Measurements from ENCODE around the gene PIGH.

PIGH gene

DNA sequence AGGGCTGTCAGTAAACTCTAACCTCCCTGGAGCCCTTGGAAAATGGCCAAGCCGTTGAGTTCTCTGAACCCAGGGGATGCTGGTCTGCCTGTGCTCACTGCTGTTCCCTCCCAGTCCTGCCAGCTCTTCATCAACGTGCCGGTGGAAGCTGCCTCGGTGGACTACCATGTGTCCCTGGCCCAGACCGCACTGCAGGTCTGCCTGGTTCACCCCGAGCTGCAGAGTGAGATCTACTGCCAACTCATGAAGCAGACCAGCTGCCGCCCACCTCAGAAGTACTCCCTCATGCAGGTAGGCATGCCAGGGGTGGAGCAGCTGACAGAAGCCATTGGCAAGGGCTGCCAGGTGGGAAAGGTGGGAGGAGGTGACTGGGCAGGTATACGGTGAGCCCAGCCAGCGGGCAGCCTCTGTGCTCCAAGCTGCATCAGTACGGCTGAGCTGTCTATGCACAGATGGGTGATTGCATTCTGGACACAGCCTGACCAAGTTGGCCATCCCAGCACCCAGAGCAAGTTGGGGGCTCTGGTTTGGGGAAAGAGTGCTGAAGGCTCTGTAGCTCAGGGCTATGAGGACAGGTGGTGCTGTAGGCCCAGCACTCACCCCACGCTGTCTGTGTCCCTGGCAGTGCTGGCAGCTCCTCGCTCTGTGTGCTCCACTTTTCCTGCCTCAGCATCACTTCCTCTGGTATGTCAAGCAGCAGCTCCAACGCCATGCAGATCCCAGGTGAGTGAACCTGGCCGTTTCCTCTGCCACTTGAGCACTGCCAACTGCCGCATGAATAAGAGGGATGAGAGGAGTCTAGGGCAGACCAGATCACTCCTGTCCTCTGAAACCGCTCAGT lies 21.9 kb downstream of the PIGH start:
- no peak overlapping the region for H3K27ac ChIP-seq
- TF ChIP-seq, protein P1, sequence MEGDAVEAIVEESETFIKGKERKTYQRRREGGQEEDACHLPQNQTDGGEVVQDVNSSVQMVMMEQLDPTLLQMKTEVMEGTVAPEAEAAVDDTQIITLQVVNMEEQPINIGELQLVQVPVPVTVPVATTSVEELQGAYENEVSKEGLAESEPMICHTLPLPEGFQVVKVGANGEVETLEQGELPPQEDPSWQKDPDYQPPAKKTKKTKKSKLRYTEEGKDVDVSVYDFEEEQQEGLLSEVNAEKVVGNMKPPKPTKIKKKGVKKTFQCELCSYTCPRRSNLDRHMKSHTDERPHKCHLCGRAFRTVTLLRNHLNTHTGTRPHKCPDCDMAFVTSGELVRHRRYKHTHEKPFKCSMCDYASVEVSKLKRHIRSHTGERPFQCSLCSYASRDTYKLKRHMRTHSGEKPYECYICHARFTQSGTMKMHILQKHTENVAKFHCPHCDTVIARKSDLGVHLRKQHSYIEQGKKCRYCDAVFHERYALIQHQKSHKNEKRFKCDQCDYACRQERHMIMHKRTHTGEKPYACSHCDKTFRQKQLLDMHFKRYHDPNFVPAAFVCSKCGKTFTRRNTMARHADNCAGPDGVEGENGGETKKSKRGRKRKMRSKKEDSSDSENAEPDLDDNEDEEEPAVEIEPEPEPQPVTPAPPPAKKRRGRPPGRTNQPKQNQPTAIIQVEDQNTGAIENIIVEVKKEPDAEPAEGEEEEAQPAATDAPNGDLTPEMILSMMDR (conservative IDR thresholded peaks at IDR 0.05) = no peak

DNA sequence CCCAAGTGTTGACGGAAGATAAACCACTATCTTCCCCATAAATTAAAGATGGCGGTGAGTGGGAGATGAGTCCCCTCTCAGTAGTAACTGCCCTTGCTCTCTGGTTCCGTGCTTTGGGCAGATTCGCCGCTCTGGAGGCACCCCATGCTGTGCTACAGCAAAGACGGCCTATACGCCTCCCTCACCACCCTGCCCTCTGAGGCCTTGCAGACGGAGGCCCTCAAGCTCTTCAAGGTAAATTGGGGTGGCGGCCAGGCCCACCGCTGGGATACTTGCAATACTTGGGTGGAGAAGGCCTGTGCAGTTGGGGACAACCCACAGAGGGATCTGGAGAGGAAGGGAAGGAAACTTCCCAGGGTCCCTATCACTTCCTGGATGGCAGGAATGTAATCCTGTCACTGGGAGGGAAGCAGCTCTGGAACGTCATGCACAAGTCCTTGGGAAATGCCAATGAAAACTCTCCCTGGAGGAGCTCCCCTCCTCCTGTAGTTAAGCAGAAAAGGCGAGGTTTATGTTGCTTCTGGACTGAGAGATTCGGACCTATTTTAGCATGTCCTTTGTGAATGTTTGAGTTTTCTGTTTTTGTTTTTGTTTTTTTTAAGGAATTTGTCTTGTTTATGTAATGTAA lies 22.8 kb downstream of the PIGH start:
- H3K27ac ChIP-seq = no peak overlapping the region
- TF ChIP-seq, protein P1 (conservative IDR thresholded peaks at IDR 0.05) = no peak

DNA sequence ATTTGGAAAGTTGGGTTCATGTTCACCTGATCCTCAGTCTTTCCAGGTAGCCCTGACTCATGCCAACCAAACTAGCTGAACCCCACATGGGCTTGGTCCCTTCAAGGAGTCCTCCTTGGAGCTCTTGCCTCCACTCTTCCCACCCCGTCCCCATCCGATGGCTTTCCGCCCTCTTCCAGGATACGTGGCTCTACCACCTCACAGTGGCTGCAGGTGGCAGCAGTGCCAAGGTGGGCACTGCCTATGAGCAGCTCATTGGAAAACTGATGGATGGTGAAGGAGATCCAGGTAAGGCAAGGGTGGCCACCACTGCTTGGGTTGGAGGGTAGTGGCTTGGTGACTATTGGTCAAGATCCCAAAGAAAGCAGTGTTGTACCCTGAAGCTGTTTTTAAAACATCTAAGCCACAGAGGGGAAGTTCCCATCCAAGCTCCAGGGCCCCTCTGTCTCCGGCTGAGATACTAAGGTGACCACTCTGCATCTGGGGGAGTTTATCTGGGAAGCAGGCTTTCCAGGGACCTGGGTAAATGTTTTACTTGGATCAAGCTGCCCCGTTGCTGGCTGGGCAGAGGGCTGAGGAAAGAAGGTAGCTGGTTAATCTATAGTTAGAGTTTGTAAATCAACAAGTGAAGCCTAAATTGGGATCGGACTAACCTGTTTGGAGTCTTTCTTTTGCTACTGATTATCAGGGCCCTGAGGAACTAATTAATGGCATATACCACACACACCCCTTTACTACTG lies 23.7 kb downstream of the PIGH start:
- TF ChIP-seq, protein P1 (conservative IDR thresholded peaks at IDR 0.05) = no peak
- no peak overlapping the region for H3K27ac ChIP-seq

DNA sequence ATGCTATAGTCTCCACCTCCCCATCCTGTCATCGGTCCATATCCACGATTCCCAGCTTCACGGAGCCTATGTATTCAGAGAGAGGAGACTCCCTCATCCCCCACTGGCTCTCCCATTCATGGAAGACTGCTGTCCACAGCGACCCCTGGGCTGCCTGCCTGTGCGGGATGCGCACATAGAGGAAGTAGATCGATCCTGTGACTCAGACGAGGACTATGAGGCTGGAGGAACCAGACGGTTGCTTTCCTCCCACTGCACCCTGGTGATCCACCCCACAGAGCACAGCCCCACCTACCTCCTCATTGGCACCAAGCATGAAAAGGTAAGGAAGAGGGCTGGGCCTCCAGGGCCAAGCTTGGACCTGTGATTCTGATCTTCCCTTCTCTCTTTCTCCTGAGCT lies 24.4 kb downstream of the PIGH start:
- TF ChIP-seq, protein P1 (conservative IDR thresholded peaks at IDR 0.05) = no peak
- no peak overlapping the region for H3K27ac ChIP-seq

DNA sequence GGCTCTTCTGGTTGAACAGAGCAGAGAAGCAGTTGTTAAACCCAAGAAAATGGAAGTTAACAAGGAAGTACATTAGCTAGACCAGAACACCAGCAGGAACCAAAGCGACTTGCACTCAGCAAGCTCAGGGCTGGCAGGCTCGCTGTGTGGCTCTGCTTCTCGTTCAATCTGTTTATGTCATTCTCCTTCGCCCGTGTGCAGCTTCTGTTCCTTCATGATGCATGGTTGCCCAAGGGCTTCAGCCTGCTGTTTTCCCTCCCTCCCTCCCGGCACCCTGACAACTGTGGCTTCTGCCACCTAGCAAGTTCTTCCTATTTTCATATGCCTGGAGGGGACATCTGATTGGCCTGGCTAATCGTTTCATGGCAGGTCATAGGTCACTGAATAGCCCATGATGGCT lies 25.3 kb downstream of the PIGH start:
- TF ChIP-seq, protein P1 (conservative IDR thresholded peaks at IDR 0.05) = no peak
- H3K27ac ChIP-seq = no peak overlapping the region

DNA sequence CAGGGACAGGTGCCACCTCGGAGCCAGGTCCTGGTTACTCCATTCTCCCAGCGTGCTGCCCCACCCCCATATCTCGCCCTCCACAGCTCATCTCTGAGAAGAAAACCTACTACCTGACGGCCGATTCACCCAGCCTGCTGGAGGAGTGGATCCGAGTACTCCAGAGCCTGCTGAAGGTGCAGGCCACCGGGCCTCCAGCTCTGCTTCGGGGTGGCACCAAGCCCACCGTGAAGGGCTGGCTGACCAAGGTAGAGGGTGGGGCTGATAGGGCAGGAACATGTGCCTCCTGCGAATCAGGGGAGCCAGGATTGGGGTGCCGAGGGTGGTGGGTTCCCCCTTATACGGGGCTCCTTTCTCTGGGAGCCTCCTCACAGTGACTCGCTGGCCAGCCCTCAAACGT lies 25.9 kb downstream of the PIGH start:
- no peak overlapping the region for H3K27ac ChIP-seq

More for the DNA sequence above, 25.9 kb downstream of the PIGH start:
- TF ChIP-seq, protein P1 (conservative IDR thresholded peaks at IDR 0.05) = no peak

Measured in VCaP (cell line).